ENCODE results near the gene OR2V1. TPM values are rescaled to one million over a fixed set of nuclear protein-coding genes. Genes with fewer than 3 reads are reported as not detected.

OR2V1 gene
- total and polyA plus RNA-seq, 2 donors (not counting 1 experiment from before 2014, with no cell fraction given), result not detected

- Histone ChIP-seq H3K27ac (ENCODE audit: low read length in 2 of 2) (no peak overlapping the region), H3K9ac (ENCODE audit: low read length) (peak overlapping the region; percentile 48), H3K4me1 (ENCODE audit: control insufficient read depth in 2 of 2, insufficient read depth in 2 of 2, low read length in 2 of 2) (peaks cover 29 to 33% of the 10 kb centered on the region in 2 donors), H3K4me3 (ENCODE audit: control extremely low read depth in 1 of 5, extremely low read depth in 1 of 5, insufficient read depth in 1 of 5, low read depth in 2 of 5, low read length in 4 of 5) (peak overlapping the region in 4 of 5 experiments; percentile 18 to 52 (median 34)), H4K20me1 (ENCODE audit: control insufficient read depth, insufficient read depth, low read length, poor library complexity, severe bottlenecking) (no peaks in the 10 kb centered on the region), H3K9me3 (ENCODE audit: control extremely low read depth in 1 of 3, control insufficient read depth in 2 of 3, insufficient read depth in 1 of 3, low read length in 2 of 3) (peaks cover 3 to 39% (median 3%) of the 10 kb centered on the region in 3 donors), H3K79me2 (ENCODE audit: control insufficient read depth, insufficient read depth, low read length) (no peaks in the 10 kb centered on the region), H3K4me2 (replicated peaks; ENCODE audit: low read depth, low read length, poor library complexity, severe bottlenecking) (peak overlapping the region; percentile 72), H2AFZ (ENCODE audit: insufficient read depth, low read depth, low read length, poor library complexity, severe bottlenecking) (peak overlapping the region; percentile 56), H3K36me3 (replicated peaks in 1 of 2; ENCODE audit: control extremely low read depth in 1 of 2, control insufficient read depth in 1 of 2, extremely low read depth in 1 of 2, insufficient read depth in 2 of 2, low read length in 1 of 2) (no peaks in the 10 kb centered on the region), H3K27me3 (replicated peaks in 1 of 4; ENCODE audit: control extremely low read depth in 1 of 4, control insufficient read depth in 3 of 4, insufficient read depth in 4 of 4, low read length in 3 of 4) (peaks cover 0 to 61% (median 22%) of the 10 kb centered on the region in 4 experiments)
- POLR2A ChIA-PET, result interaction anchor here (0.7 to 1.5 kb wide), 3 partner anchors 11 to 34 kb away, joined by 3 to 7 read pairs (median 6); no protein-coding TSS in a partner anchor
- Mint-ChIP-seq H3K27ac (peak overlapping the region; percentile 86), H3K9me3 (ENCODE audit: insufficient read depth) (no peaks in the 10 kb centered on the region), H3K4me1 (peaks cover 30% of the 10 kb centered on the region), H3K4me3 (peak overlapping the region; percentile 85), H3K27me3 (peaks cover 33% of the 10 kb centered on the region)
- ATAC-seq (ENCODE audit: low read depth) (peak; percentile 41), DNase-seq (peak; percentile 83)
- CTCF ChIA-PET, result interaction anchor here (0.7 to 2.7 kb wide), 14 partner anchors 8 to 389 kb away, joined by 3 to 18 read pairs (median 5); partner anchors contain the start of genes TRIM41 and TRIM52
- WGBS (ENCODE audit: insufficient coverage), result under 1% methylated on average over 9 of the region's 11 CpGs
- intact Hi-C loops (cut with micrococcal nuclease), result loop anchor here (1.0 to 5.0 kb wide), 3 partner anchors 14 to 391 kb away; no protein-coding TSS in a partner anchor
- TF ChIP-seq EZH2 (IDR thresholded peaks at IDR 0.05; ENCODE audit: borderline replicate concordance, insufficient read depth, low read depth, low read length, poor library complexity, severe bottlenecking) (no peak), CTCF (IDR thresholded peaks at IDR 0.05) (peak; percentile 18)
Observed at GRCh38 chr5:181173027-181173419, 42.1 kb upstream of the OR2V1 start.

GRCh38 chr5:181171782-181172181 is 40.8 kb upstream of the OR2V1 start:
- WGBS (ENCODE audit: insufficient coverage), result no CpG with 5 or more reads among the region's 3 CpGs
- DNase-seq (no peak), ATAC-seq (ENCODE audit: low read depth) (no peak)
- H3K36me3 ChIP-seq (replicated peaks in 1 of 2; ENCODE audit: control extremely low read depth in 1 of 2, control insufficient read depth in 1 of 2, extremely low read depth in 1 of 2, insufficient read depth in 2 of 2, low read length in 1 of 2), result no peaks in the 10 kb centered on the region
- Mint-ChIP-seq H3K27me3 (peaks cover 42% of the 10 kb centered on the region), H3K9me3 (ENCODE audit: insufficient read depth) (no peaks in the 10 kb centered on the region), H3K4me3 (no peak overlapping the region), H3K4me1 (peaks cover 41% of the 10 kb centered on the region), H3K27ac (no peak overlapping the region)
- POLR2A ChIA-PET, result interaction anchor here (0.8 kb wide), 1 partner anchor 361 kb away, joined by 9 read pairs; no protein-coding TSS in a partner anchor
- no peak overlapping the region for H3K4me2 ChIP-seq (replicated peaks; ENCODE audit: low read depth, low read length, poor library complexity, severe bottlenecking)
- peaks cover 32 to 39% of the 10 kb centered on the region in 2 donors for H3K4me1 ChIP-seq (ENCODE audit: control insufficient read depth in 2 of 2, insufficient read depth in 2 of 2, low read length in 2 of 2)
- H3K9me3 ChIP-seq (ENCODE audit: control extremely low read depth in 1 of 3, control insufficient read depth in 2 of 3, insufficient read depth in 1 of 3, low read length in 2 of 3), result peaks cover 3 to 42% (median 4%) of the 10 kb centered on the region in 3 donors
- H3K27ac ChIP-seq (ENCODE audit: low read length in 2 of 2), result no peak overlapping the region
- no peaks in the 10 kb centered on the region for H3K79me2 ChIP-seq (ENCODE audit: control insufficient read depth, insufficient read depth, low read length)
- TF ChIP-seq EZH2 (IDR thresholded peaks at IDR 0.05; ENCODE audit: borderline replicate concordance, insufficient read depth, low read depth, low read length, poor library complexity, severe bottlenecking) (no peak), CTCF (IDR thresholded peaks at IDR 0.05) (no peak)
- no peak overlapping the region for H3K9ac ChIP-seq (ENCODE audit: low read length)
- peaks cover 0 to 69% (median 28%) of the 10 kb centered on the region in 4 experiments for H3K27me3 ChIP-seq (replicated peaks in 1 of 4; ENCODE audit: control extremely low read depth in 1 of 4, control insufficient read depth in 3 of 4, insufficient read depth in 4 of 4, low read length in 3 of 4)
- intact Hi-C loops (cut with micrococcal nuclease), result loop anchor here (2.0 to 5.0 kb wide), 2 partner anchors 17 to 389 kb away; no protein-coding TSS in a partner anchor
- no peaks in the 10 kb centered on the region for H4K20me1 ChIP-seq (ENCODE audit: control insufficient read depth, insufficient read depth, low read length, poor library complexity, severe bottlenecking)
- H2AFZ ChIP-seq (ENCODE audit: insufficient read depth, low read depth, low read length, poor library complexity, severe bottlenecking), result no peak overlapping the region
- CTCF ChIA-PET, result interaction anchor here (0.7 to 2.7 kb wide), 7 partner anchors 9 to 303 kb away, joined by 3 to 18 read pairs (median 6); no protein-coding TSS in a partner anchor
- no peak overlapping the region for H3K4me3 ChIP-seq (ENCODE audit: control extremely low read depth in 1 of 5, extremely low read depth in 1 of 5, insufficient read depth in 1 of 5, low read depth in 2 of 5, low read length in 4 of 5)

Data from B cell (primary cell).